Pancreas (tissue), 10 donors: Measurements from ENCODE around the gene CYP4F12. TPM values are rescaled to one million over a fixed set of nuclear protein-coding genes. Genes with fewer than 3 reads are reported as not detected.

Source experiments
- ATAC-seq, 4 donors: fragments of 200-7000 bp; cut with Tn5 transposase; one replicate each; pipeline versions ENCODE4 v1.8.0 to v1.9.1; 2020; ENCODE audit warnings: mild to moderate bottlenecking in 4 of 4, moderate library complexity in 4 of 4
- DNase-seq, 6 donors: peaks; one replicate each; pipeline ENCODE4 v3.0.0-alpha.2; 2020
- FAIRE-seq: peaks from 2 replicates; lab custom pipeline; 2012; peaks lifted over from hg19 to GRCh38; lab: Jason Lieb, UNC
- H3K27ac ChIP-seq, 4 donors: fragments of 200-600 bp; sonication (generic); 1 replicate in 3 of 4; 2 replicates in 1 of 4; pipeline versions ENCODE4 v1.5.0 to v1.8.0; 2020
- H3K27me3 ChIP-seq, 4 donors: fragments of 200-600 bp; one replicate each; pipeline ENCODE4 v1.8.0; 2021
- H3K36me3 ChIP-seq, 3 donors: fragments of 200-600 bp; sonication (generic) in 1 of 3; one replicate each; pipeline versions ENCODE4 v1.5.0 to v1.8.0; 2020 to 2021
- H3K4me1 ChIP-seq, 3 donors: fragments of 200-600 bp; one replicate each; pipeline ENCODE4 v1.8.0; 2021
- H3K4me3 ChIP-seq, 4 donors: fragments of 200-600 bp; sonication (generic) in 2 of 4; one replicate each; pipeline versions ENCODE4 v1.5.0 to v1.8.0; 2020 to 2021
- H3K9me3 ChIP-seq, 4 donors: fragments of 200-600 bp; one replicate each; pipeline ENCODE4 v1.8.0; 2021
- CTCF ChIP-seq, 4 donors: fragments of 200-600 bp; sonication (generic) in 3 of 4; IDR thresholded peaks; one replicate each; pipeline versions ENCODE4 v1.5.0 to v1.8.0; 2021; ENCODE audit warnings: antibody characterized with exemption in 4 of 4
- WGBS, 2 donors: extraction: QIAGEN DNeasy Blood & Tissue Kit; methylation state at CpG; one replicate each; pipeline ENCODE4 v1.1.7; 2013; 5-methylcytosine and 5-hydroxymethylcytosine counted together
- intact Hi-C, 3 donors: fragments of 100-400 bp; cut with DNase I; formaldehyde crosslinking; loops; one replicate each; pipeline versions ENCODE4 v1.11.1 to v1.14.2; 2022
- polyA plus RNA-seq, 2 donors: library from polyadenylated mRNA; stranded (reverse); fragments of 200-250 nt; gene quantifications; one replicate each; pipeline ENCODE4 v1.2.3, GENCODE V29; 2013
- total RNA-seq, 6 donors: library from RNA; stranded (reverse); fragmentation: NEBNext Ultra II Directional in 4 of 6; extraction: Animal tissue kit (Norgen Biotek cat#: 25700) in 4 of 6; gene quantifications; one replicate each; pipeline versions ENCODE4 v1.2.1 to v1.2.4, GENCODE V29; 2021 to 2023
- donor health status: healthy with polysubstance abuse.
- donor health status: DM: no; HTN: no; CAD: no; lungs with moderate emphysema.
- donor health status: DM: no; HTN: no; CAD: no.
- donor health status: control.
- donor health status: control.
- donor health status: Bipolar disorder and iron deficiency.
- donor health status: DM: yes; HTN: yes; CAD: no.
- donor health status: DM: no; HTN: no; CAD: no.
- donor health status: DM: no; HTN: no; CAD: no.
- donor health status: DM: yes; HTN: yes; CAD: no.

The CYP4F12 gene
- total and polyA plus RNA-seq, 8 donors: 0.28 to 6.1 (median 0.72) TPM

- Histone ChIP-seq H3K4me1 (no peaks in the 10 kb centered on the region), H3K9me3 (no peaks in the 10 kb centered on the region), H3K27me3 (no peaks in the 10 kb centered on the region), H3K4me3 (no peak overlapping the region), H3K36me3 (no peaks in the 10 kb centered on the region), H3K27ac (no peak overlapping the region)
- no peak for TF ChIP-seq CTCF (IDR thresholded peaks at IDR 0.05)
- 3 to 4% methylated on average over 9 of the region's 9 CpGs for WGBS, 2 donors
- FAIRE-seq (peak; percentile 23), DNase-seq (no peak), ATAC-seq (peak in 2 of 4 donors; percentile 35 to 38)
- intact Hi-C loops: no loop called here
Measured at GRCh38 chr19:15631817-15632216, 41.1 kb upstream of the CYP4F12 start.

GRCh38 chr19:15633082-15633835, 39.6 kb upstream of the CYP4F12 start:
- intact Hi-C loops: no loop called here
- no peaks in the 10 kb centered on the region for H3K27me3 ChIP-seq
- ATAC-seq (no peak), DNase-seq (no peak), FAIRE-seq (no peak)
- WGBS, 2 donors: 39 to 44% methylated on average over 5 of the region's 5 CpGs
- no peak overlapping the region for H3K4me3 ChIP-seq
- H3K36me3 ChIP-seq: no peaks in the 10 kb centered on the region
- no peaks in the 10 kb centered on the region for H3K9me3 ChIP-seq
- H3K27ac ChIP-seq: no peak overlapping the region
- TF ChIP-seq CTCF (IDR thresholded peaks at IDR 0.05): no peak
- no peaks in the 10 kb centered on the region for H3K4me1 ChIP-seq

- Histone ChIP-seq H3K4me3 (no peak overlapping the region), H3K27ac (no peak overlapping the region), H3K4me1 (no peaks in the 10 kb centered on the region), H3K27me3 (no peaks in the 10 kb centered on the region), H3K36me3 (no peaks in the 10 kb centered on the region), H3K9me3 (no peaks in the 10 kb centered on the region)
- WGBS, 2 donors: 54 to 62% methylated on average over 3 of the region's 3 CpGs
- ATAC-seq (no peak), FAIRE-seq (no peak), DNase-seq (no peak)
- intact Hi-C loops: no loop called here
- TF ChIP-seq CTCF (IDR thresholded peaks at IDR 0.05): no peak
Measured at GRCh38 chr19:15634105-15634504, 38.8 kb upstream of the CYP4F12 start.

GRCh38 chr19:15635016-15635805, 37.7 kb upstream of the CYP4F12 start:
- no peaks in the 10 kb centered on the region for H3K27me3 ChIP-seq
- ATAC-seq (no peak), FAIRE-seq (no peak), DNase-seq (no peak)
- no peak overlapping the region for H3K27ac ChIP-seq
- no peaks in the 10 kb centered on the region for H3K36me3 ChIP-seq
- intact Hi-C loops: no loop called here
- H3K4me1 ChIP-seq: no peaks in the 10 kb centered on the region
- H3K9me3 ChIP-seq: no peaks in the 10 kb centered on the region
- H3K4me3 ChIP-seq: no peak overlapping the region
- WGBS, 2 donors: 59 to 77% methylated on average over 2 of the region's 2 CpGs
- no peak for TF ChIP-seq CTCF (IDR thresholded peaks at IDR 0.05)
